C1 segment of cervical spinal cord (tissue), 14 donors: ENCODE data around the gene VGLL4.
"Not testable (repeated sequence)": the region's sequence is repeated elsewhere in the genome, so short reads cannot be mapped to it uniquely, and the experiment has no call there.

Experiments
- DNase-seq, 14 donors: peaks; one replicate each; lab custom pipeline; 2025; lab: John Stamatoyannopoulos, UW

VGLL4 gene

GRCh38 chr3:11535243-11535960 lies 108.3 kb downstream of the VGLL4 start:
- no peak for DNase-seq

DNA sequence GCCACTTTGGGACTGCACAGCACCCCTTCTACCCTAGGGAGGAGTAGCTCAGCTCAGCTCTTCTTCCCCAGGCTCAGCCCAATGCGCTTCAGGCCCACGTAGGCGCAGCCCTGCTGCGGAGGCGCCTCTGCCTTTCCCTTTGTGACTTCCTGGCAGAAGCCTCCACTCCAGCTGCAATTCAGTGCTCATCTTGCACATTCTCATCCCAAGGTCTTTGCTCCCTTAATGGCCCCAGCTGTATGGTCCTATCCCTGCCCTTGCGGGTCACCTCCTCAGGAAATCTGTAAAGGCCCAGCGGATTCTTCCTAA lies 109.0 kb downstream of the VGLL4 start:
- no peak for DNase-seq

DNA sequence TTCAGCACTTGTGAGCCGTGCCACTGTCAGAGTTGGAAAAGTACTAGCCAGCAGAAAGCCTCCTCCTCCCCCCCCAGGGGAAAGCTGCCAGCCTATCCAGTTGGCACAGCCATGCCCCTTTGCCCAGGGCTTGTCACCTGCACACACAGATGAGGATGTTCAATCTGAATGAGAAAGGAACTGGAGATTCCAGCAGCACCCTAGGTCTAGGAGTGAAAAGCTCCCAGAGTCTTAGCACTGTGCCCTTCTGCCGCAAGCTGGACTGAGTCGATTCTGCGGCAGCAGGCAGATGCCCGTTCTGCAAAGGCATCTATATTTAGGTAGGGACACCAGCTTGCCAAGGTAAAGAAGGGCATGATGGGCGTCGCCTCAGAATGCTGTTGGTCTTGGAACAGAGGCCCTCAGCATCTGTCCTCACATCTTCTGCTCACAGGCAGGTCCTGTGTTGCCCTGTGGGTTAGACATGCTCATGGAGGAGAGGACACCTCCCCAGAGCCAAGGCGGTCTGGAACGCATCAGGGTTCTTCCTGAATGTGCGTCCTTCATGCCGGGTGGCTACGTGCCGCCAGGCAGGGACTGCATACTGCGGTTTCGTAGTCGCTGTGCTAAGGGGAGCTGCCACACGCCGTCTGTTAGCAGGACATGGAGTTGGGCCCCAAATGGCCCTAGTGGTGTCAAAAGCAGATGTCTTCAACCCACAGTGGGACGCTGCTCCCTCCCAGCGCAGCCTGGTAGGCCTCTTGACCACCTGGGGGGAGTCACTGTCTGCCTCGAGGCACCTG lies 109.5 kb downstream of the VGLL4 start:
- peak in 2 of 14 donors; percentile 21 to 71 for DNase-seq

DNA sequence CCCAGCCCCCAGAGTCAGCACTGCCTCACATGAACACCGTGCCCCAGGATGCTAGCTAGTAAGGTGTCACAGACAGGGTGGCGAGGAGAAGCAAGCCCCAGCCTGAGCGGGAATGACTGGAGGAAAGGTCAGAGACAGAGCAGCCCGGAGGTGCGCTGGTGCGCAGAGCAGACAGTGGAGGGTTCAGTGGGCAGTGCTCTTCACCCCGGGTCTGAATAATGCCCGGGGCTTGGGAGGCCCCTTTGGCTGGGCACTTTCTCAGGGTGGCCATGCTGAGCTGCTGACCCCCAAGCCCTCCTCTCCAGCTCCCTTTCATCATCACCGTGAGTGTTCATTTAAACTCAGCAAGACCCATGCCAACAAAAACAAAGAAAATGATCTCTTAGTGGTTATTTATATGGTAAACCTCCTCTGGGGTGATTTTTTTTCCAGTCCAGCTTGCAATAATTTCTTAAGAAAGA lies 110.8 kb downstream of the VGLL4 start:
- no peak for DNase-seq

GRCh38 chr3:11530153-11530721 lies 113.5 kb downstream of the VGLL4 start:
- DNase-seq, result peak in 8 of 14 donors; percentile 6 to 47 (median 20)

- DNase-seq, result no peak
Observed at GRCh38 chr3:11529281-11529680, 114.4 kb downstream of the VGLL4 start.

- DNase-seq, result not testable (repeated sequence)
Observed at GRCh38 chr3:11526121-11526520, 117.6 kb downstream of the VGLL4 start.

GRCh38 chr3:11523572-11524101 lies 120.1 kb downstream of the VGLL4 start:
- no peak for DNase-seq

- no peak for DNase-seq
Observed at GRCh38 chr3:11522953-11523571, 120.7 kb downstream of the VGLL4 start.

GRCh38 chr3:11522398-11522715 lies 121.4 kb downstream of the VGLL4 start:
- no peak for DNase-seq

DNA sequence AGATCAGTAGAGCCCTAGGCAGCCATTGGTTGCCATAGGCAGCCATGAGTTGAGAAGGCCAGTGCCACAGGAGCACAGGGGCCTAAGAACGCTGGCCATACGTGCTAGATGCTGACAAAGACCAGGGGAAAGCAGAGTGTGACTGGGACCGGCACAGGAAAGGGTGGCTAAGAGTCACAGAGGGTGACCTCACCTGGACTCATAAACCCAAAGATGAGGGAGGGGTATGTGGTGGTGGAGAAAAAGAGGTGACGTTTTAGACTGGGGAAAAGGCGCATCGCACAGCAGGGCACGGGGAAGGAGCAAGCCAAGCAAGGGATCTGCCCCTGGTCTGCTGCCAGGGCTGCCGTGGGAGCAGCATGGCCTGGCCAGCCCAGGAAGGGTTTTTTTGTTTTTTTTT lies 122.5 kb downstream of the VGLL4 start:
- DNase-seq, result no peak

- peak in 1 of 14 donors; percentile 57 for DNase-seq
Observed at GRCh38 chr3:11517601-11518000, 126.1 kb downstream of the VGLL4 start.

- peak in 3 of 14 donors; percentile 14 to 34 (median 19) for DNase-seq
Observed at GRCh38 chr3:11514191-11514821, 129.4 kb downstream of the VGLL4 start.

GRCh38 chr3:11513817-11514135 lies 129.9 kb downstream of the VGLL4 start:
- DNase-seq, result no peak

- DNase-seq, result not testable (repeated sequence)
Observed at GRCh38 chr3:11513125-11513816, 130.4 kb downstream of the VGLL4 start.

DNA sequence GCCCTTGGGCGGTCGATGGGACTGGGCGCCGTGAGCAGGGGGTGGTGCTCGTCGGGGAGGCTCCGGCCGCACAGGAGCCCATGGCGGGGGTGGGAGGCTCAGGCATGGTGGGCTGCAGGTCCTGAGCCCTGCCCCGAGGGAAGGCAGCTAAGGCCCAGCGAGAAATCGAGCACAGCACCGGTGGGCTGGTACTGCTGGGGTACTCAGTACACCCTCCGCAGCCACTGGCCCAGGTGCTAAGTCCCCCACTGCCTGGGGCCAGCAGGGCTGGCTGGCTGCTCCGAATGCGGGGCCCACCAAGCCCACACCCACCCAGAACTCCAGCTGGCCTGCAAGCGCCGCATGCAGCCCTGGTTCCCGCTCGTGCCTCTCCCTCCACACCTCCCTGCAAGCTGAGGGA lies 132.1 kb downstream of the VGLL4 start:
- DNase-seq, result not testable (repeated sequence)

DNA sequence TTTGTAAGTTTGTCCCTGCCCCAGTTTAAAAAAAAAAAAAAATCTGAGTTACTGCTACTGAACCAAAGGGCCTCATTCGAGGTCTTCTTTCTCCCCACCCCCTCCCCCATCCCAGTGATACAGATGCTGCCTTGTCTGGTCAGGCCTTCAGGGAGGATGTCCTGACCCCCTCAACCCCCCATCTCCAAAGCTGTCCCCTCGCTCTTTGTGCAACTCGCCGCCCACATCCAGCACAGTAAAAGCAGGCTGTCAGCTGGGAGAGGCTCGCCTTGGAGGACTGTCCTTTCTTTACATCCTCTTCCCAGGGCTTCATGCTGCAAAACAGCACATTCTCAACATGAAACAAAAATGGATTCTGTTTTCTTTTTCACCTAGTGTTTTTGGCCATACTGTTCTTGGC lies 133.4 kb downstream of the VGLL4 start:
- DNase-seq, result peak in 1 of 14 donors; percentile 6

- no peak for DNase-seq
Observed at GRCh38 chr3:11510001-11510340, 133.7 kb downstream of the VGLL4 start.

DNA sequence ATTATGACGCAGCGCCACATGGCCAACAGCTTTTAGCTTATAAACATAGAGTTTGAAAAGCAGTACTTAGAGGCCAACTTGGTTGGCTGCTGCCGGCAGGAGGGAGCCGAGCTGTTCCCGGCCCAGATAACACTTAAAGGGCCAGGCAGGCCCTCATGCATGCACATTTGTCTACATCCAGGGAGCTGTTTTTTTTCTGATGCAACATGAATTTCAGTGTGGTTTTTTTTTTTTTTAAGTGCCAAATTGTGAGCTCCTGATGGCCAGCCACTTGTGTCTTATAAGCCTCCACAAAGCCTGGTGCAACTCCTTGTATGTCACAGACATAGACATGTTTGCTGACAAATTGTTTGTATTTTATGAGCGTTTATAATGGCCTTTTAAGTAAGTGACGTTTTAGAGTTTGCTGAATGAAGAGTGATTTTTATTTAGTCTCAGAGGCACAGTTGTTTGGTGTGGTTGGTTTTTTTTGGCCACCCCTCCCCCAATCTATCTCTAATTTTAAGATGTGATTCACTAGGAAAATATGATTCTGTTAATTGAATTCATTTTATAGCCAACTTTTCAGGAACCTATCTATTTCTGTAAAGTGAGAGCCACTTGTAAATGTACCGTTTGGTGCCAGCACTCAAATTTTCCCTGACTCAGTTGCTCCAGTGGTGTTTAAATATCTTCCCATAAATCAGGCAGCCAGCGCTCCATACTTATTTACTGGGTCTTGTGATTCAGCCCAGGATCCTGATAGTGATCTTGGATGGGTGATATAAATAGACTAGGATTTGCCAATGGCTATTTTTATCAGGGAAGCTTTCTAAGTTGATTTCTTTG lies 134.3 kb downstream of the VGLL4 start:
- DNase-seq, result peak in 1 of 14 donors; percentile 11
